Stimulated activated CD8-positive, alpha-beta memory T cell treated with anti-CD3 and anti-CD28 coated beads, Interleukin-7, amount 100 ng/mL, for 1 hour (primary cell): ENCODE measurements around the gene CTNNA2.

Source experiments
- DNase-seq, 2 donors: peaks; one replicate each; pipeline ENCODE4 v3.0.0-alpha.2; 2020; ENCODE audit warnings: low read depth in 2 of 2

CTNNA2 gene

GRCh38 chr2:79612999-79613398 is 100.1 kb downstream of the CTNNA2 start:
- DNase-seq, result no peak

- no peak for DNase-seq
These were observed 106.6 kb downstream of the CTNNA2 start for GRCh38 chr2:79619442-79619841.

GRCh38 chr2:79619976-79620375 is 107.1 kb downstream of the CTNNA2 start:
- DNase-seq, result no peak

- DNase-seq, result no peak
These were observed 107.8 kb downstream of the CTNNA2 start for GRCh38 chr2:79620679-79621078.

- DNase-seq, result no peak
These were observed 108.4 kb downstream of the CTNNA2 start for GRCh38 chr2:79621252-79621651.

- no peak for DNase-seq
These were observed 108.9 kb downstream of the CTNNA2 start for GRCh38 chr2:79621755-79622154.

GRCh38 chr2:79622508-79622907 is 109.7 kb downstream of the CTNNA2 start:
- DNase-seq, result no peak

- no peak for DNase-seq
These were observed 114.4 kb downstream of the CTNNA2 start for GRCh38 chr2:79627237-79627636.

GRCh38 chr2:79630060-79630459 is 117.2 kb downstream of the CTNNA2 start:
- DNase-seq, result no peak

GRCh38 chr2:79630972-79631557 is 118.2 kb downstream of the CTNNA2 start:
- no peak for DNase-seq

- DNase-seq, result no peak
These were observed 125.6 kb downstream of the CTNNA2 start for GRCh38 chr2:79638410-79638809.

GRCh38 chr2:79638954-79639353 is 126.1 kb downstream of the CTNNA2 start:
- DNase-seq, result no peak

GRCh38 chr2:79640001-79640400 is 127.2 kb downstream of the CTNNA2 start:
- no peak for DNase-seq

- no peak for DNase-seq
These were observed 136.7 kb downstream of the CTNNA2 start for GRCh38 chr2:79649531-79649930.

GRCh38 chr2:79660557-79660956 is 147.7 kb downstream of the CTNNA2 start:
- no peak for DNase-seq

GRCh38 chr2:79665091-79665490 is 152.2 kb downstream of the CTNNA2 start:
- no peak for DNase-seq

GRCh38 chr2:79666430-79666829 is 153.6 kb downstream of the CTNNA2 start:
- DNase-seq, result no peak

GRCh38 chr2:79669714-79670113 is 156.9 kb downstream of the CTNNA2 start:
- no peak for DNase-seq

GRCh38 chr2:79670198-79670597 is 157.3 kb downstream of the CTNNA2 start:
- DNase-seq, result no peak

GRCh38 chr2:79686884-79687283 is 174.0 kb downstream of the CTNNA2 start:
- no peak for DNase-seq

GRCh38 chr2:79695248-79695647 is 182.4 kb downstream of the CTNNA2 start:
- no peak for DNase-seq

GRCh38 chr2:79697200-79697599 is 184.3 kb downstream of the CTNNA2 start:
- no peak for DNase-seq

- DNase-seq, result no peak
These were observed 187.8 kb downstream of the CTNNA2 start for GRCh38 chr2:79700651-79701050.

GRCh38 chr2:79702905-79703304 is 190.1 kb downstream of the CTNNA2 start:
- DNase-seq, result no peak
